HepG2 (cell line): ENCODE data around the gene GABRB1. TPM values are rescaled to one million over a fixed set of nuclear protein-coding genes. Genes with fewer than 3 reads are reported as not detected.

Experiments
- ATAC-seq: fragments of 200-7000 bp; cut with Tn5 transposase; 3 replicates; pipeline ENCODE4 v1.9.1; 2020; ENCODE audit warnings: mild to moderate bottlenecking, moderate library complexity
- BruUV-seq: library from RNA; stranded (reverse); fragments of 400-500 nt; replicated peaks from 2 replicates; lab custom pipeline; 2021; lab: Mats Ljungman, UMichigan
- CTCF ChIA-PET: fragments of 300-600 bp; formaldehyde crosslinking; extraction: SDS; loops from one replicate; lab custom pipeline; 2021; ENCODE audit warnings: low total read pairs, inconsistent platforms, low intra/inter-chr PET ratio; lab: Yijun Ruan, JAX
- POLR2A ChIA-PET: fragments of 350-600 bp; sonication (Branson Sonifier 250); formaldehyde crosslinking; loops from one replicate; lab custom pipeline; 2020; ENCODE audit warnings: antibody characterized with exemption, inconsistent platforms; lab: Yijun Ruan, JAX
- DNase-seq: peaks from one replicate; pipeline ENCODE4 v3.0.0-alpha.2; 2015; ENCODE audit warnings: low spot score
- FAIRE-seq: peaks from 3 replicates; lab custom pipeline; 2011; peaks lifted over from hg19 to GRCh38; lab: Jason Lieb, UNC
- H2AFZ ChIP-seq: one replicate; pipeline ENCODE4 v1.6.1; 2011; ENCODE audit warnings: low read length, inconsistent platforms
- H3K27ac ChIP-seq: fragments of 300-600 bp; 3 replicates; pipeline ENCODE4 v1.8.0; 2011; ENCODE audit warnings: mixed run types, mild to moderate bottlenecking, mixed read lengths, low read length, inconsistent platforms; ENCODE audit not compliant: insufficient read depth; ENCODE audit errors: extremely low read length
- H3K27me3 ChIP-seq, 2 experiments: fragments of 200-600 bp in 1 of 2; 2 replicates in 1 of 2; 3 replicates in 1 of 2; pipeline versions ENCODE4 v1.6.0 to v1.8.0; 2011; ENCODE audit warnings: low read length in 2 of 2, mild to moderate bottlenecking in 2 of 2, moderate library complexity in 2 of 2, inconsistent platforms in 1 of 2; ENCODE audit not compliant: insufficient read depth in 2 of 2, control insufficient read depth in 1 of 2
- H3K36me3 ChIP-seq, 2 experiments: fragments of 200-600 bp in 1 of 2; replicated peaks in 1 of 2; 2 replicates in 1 of 2; 3 replicates in 1 of 2; pipeline versions ENCODE4 v1.5.1 to v1.8.0; 2011; ENCODE audit warnings: low read length in 2 of 2, inconsistent platforms in 1 of 2; ENCODE audit not compliant: insufficient read depth in 2 of 2, control insufficient read depth in 1 of 2
- H3K4me1 ChIP-seq: 2 replicates; pipeline ENCODE4 v1.5.1; 2012; ENCODE audit warnings: low read length, inconsistent platforms; ENCODE audit not compliant: insufficient read depth
- H3K4me2 ChIP-seq: 2 replicates; pipeline ENCODE4 v1.6.0; 2011; ENCODE audit warnings: low read depth, low read length, inconsistent platforms
- H3K4me3 ChIP-seq, 3 experiments: fragments of 200-600 bp in 1 of 3; sonication (generic), shearing (Covaris generic) in 1 of 3; replicated peaks in 1 of 3; 2 replicates each; pipeline ENCODE4 v1.5.1; 2011 to 2016; ENCODE audit warnings: low read length in 3 of 3, inconsistent platforms in 2 of 3, low read depth in 2 of 3, mild to moderate bottlenecking in 2 of 3, control low read depth in 1 of 3, mixed read lengths in 1 of 3; ENCODE audit not compliant: insufficient read depth in 1 of 3
- H3K79me2 ChIP-seq: one replicate; pipeline ENCODE4 v1.6.1; 2011; ENCODE audit warnings: low read length, inconsistent platforms; ENCODE audit not compliant: insufficient read depth
- H3K9ac ChIP-seq: 2 replicates; pipeline ENCODE4 v1.6.0; 2011; ENCODE audit warnings: mild to moderate bottlenecking, low read depth, low read length, inconsistent platforms; ENCODE audit not compliant: insufficient read depth
- H3K9me3 ChIP-seq: 2 replicates; pipeline ENCODE4 v1.5.1; 2012; ENCODE audit warnings: mild to moderate bottlenecking, low read length
- H4K20me1 ChIP-seq: 2 replicates; pipeline ENCODE4 v1.6.0; 2011; ENCODE audit warnings: inconsistent platforms, mild to moderate bottlenecking, low read length, moderate library complexity; ENCODE audit not compliant: insufficient read depth
- AHR ChIP-seq: IDR thresholded peaks from 2 replicates; pipeline ENCODE4 v1.6.1; 2018; ENCODE audit warnings: missing genetic modification reagents, missing compliant biosample characterization
- ATF7-NPFF ChIP-seq: sonication (generic); formaldehyde crosslinking; IDR thresholded peaks from 2 replicates; pipeline ENCODE4 v1.8.1; 2023; ENCODE audit warnings: mild to moderate bottlenecking, low read depth, missing genetic modification reagents, moderate library complexity
- DMTF1 ChIP-seq: sonication (generic); formaldehyde crosslinking; IDR thresholded peaks from 2 replicates; pipeline ENCODE4 v1.4.0; 2020; ENCODE audit warnings: mild to moderate bottlenecking, missing genetic modification reagents
- FOXK1 ChIP-seq: sonication (generic); formaldehyde crosslinking; IDR thresholded peaks from 2 replicates; pipeline ENCODE4 v1.4.0; 2020; ENCODE audit warnings: low read depth, missing genetic modification reagents, borderline replicate concordance
- HBP1 ChIP-seq: IDR thresholded peaks from 2 replicates; pipeline ENCODE4 v1.6.1; 2016; ENCODE audit warnings: low read depth, control low read depth
- ONECUT2 ChIP-seq: sonication (generic); formaldehyde crosslinking; IDR thresholded peaks from 2 replicates; pipeline ENCODE4 v1.4.0; 2020; ENCODE audit warnings: missing genetic modification reagents
- RFX3 ChIP-seq: IDR thresholded peaks from 2 replicates; pipeline ENCODE4 v1.6.1; 2016; ENCODE audit warnings: missing biosample characterization, missing genetic modification reagents
- RNF2 ChIP-seq: fragments of 450-650 bp; conservative IDR thresholded peaks from 2 replicates; pipeline ENCODE4 v1.6.1; 2016; ENCODE audit warnings: low read depth
- SMAD9 ChIP-seq: sonication (generic); formaldehyde crosslinking; IDR thresholded peaks from 2 replicates; pipeline ENCODE4 v1.5.1; 2020; ENCODE audit warnings: mild to moderate bottlenecking, missing genetic modification reagents
- ZBTB14 ChIP-seq: sonication (generic); formaldehyde crosslinking; IDR thresholded peaks from 2 replicates; pipeline ENCODE4 v1.4.0; 2020; ENCODE audit warnings: missing genetic modification reagents
- ZBTB4 ChIP-seq: sonication (generic); formaldehyde crosslinking; IDR thresholded peaks from 2 replicates; pipeline ENCODE4 v1.4.0; 2020; ENCODE audit warnings: missing genetic modification reagents, mild to moderate bottlenecking, borderline replicate concordance
- ZFP36 ChIP-seq: fragments of 150-350 bp; IDR thresholded peaks from 2 replicates; pipeline ENCODE4 v1.6.1; 2018; ENCODE audit warnings: borderline replicate concordance, low read length, low read depth; ENCODE audit not compliant: partially characterized antibody
- ZKSCAN5 ChIP-seq: sonication (generic); formaldehyde crosslinking; IDR thresholded peaks from 2 replicates; pipeline ENCODE4 v1.5.1; 2020; ENCODE audit warnings: mild to moderate bottlenecking, missing genetic modification reagents
- ZMAT5 ChIP-seq: sonication (generic); formaldehyde crosslinking; IDR thresholded peaks from 2 replicates; pipeline ENCODE4 v1.5.0; 2020; ENCODE audit warnings: mild to moderate bottlenecking, low read depth, missing genetic modification reagents, borderline replicate concordance
- ZNF24 ChIP-seq: fragments of 450-650 bp; IDR thresholded peaks from 2 replicates; pipeline ENCODE4 v1.6.1; 2017; ENCODE audit warnings: antibody characterized with exemption, mild to moderate bottlenecking
- ZNF768 ChIP-seq: sonication (generic); formaldehyde crosslinking; IDR thresholded peaks from 2 replicates; pipeline ENCODE4 v1.4.0; 2020; ENCODE audit warnings: missing genetic modification reagents
- WGBS: methylation state at CpG from one replicate; pipeline ENCODE4 v1.1.6; 2017; ENCODE audit warnings: low lambda C conversion rate; 5-methylcytosine and 5-hydroxymethylcytosine counted together
- in situ Hi-C: cut with HindIII; loops from 2 replicates; pipeline ENCODE4 v1.10.0; 2017; ENCODE audit warnings: low pct_unique_long_range_greater_than_20kb; ENCODE audit not compliant: extremely low pct_ligation_motif_present
- intact Hi-C: fragments of 100-400 bp; cut with micrococcal nuclease; formaldehyde crosslinking; loops from one replicate; pipeline ENCODE4 v1.10.0; 2022; ENCODE audit not compliant: unreplicated experiment
- polyA plus RNA-seq, 8 experiments: library from polyadenylated mRNA; depleted of rRNA in 3 of 8; stranded (reverse) in 7 of 8; unstranded in 1 of 8; fragments of >200 nt; fragmentation: Illumina TruSeq in 4 of 8; extraction: Trizol in 4 of 8; gene quantifications; 2 replicates each; pipeline versions ENCODE4 v1.2.1 to v1.2.3, GENCODE V29; 2011 to 2016; ENCODE audit warnings: low read depth in 4 of 8, missing spikeins in 1 of 8, mixed read lengths in 1 of 8; ENCODE audit not compliant: insufficient read depth in 1 of 8
- total RNA-seq, 5 experiments: library from RNA; depleted of rRNA; stranded (reverse); fragments of >200 nt; fragmentation: Illumina TruSeq; extraction: Trizol; gene quantifications; 2 replicates each; pipeline ENCODE4 v1.2.3, GENCODE V29; 2016; ENCODE audit warnings: low read depth in 1 of 5

GABRB1 gene
- total and polyA plus RNA-seq, 2 of the 13 experiments (the other 11 are each of a cell fraction or from before 2014, with no cell fraction given): not detected

- no peak for TF ChIP-seq DMTF1
- TF ChIP-seq ZBTB14: no peak
- TF ChIP-seq SMAD9 (CRISPR knock-in tag): no peak
- no peak for TF ChIP-seq FOXK1 (CRISPR knock-in tag)
- no peak for TF ChIP-seq ZKSCAN5 (CRISPR knock-in tag)
- TF ChIP-seq ZNF24: no peak
- TF ChIP-seq, all 625 proteins: peak for 0
Measured at GRCh38 chr4:47367761-47368160, 336.4 kb downstream of the GABRB1 start (continued).

GRCh38 chr4:47368211-47368610, 336.8 kb downstream of the GABRB1 start:
- Histone ChIP-seq H3K27ac (no peak overlapping the region), H3K4me2 (no peak overlapping the region), H3K9ac (no peak overlapping the region), H3K79me2 (no peaks in the 10 kb centered on the region), H4K20me1 (no peaks in the 10 kb centered on the region), H3K4me1 (no peaks in the 10 kb centered on the region), H3K9me3 (no peaks in the 10 kb centered on the region), H3K27me3 (no peaks in the 10 kb centered on the region), H2AFZ (no peak overlapping the region), H3K36me3 (no peaks in the 10 kb centered on the region), H3K4me3 (no peak overlapping the region)
- FAIRE-seq (no peak), DNase-seq (no peak), ATAC-seq (no peak)
- 0% methylated on average over 1 of the region's 1 CpG for WGBS
- CTCF ChIA-PET: no interaction called here
- intact Hi-C loops (no loop called here), in situ Hi-C loops (no loop called here)
- BruUV-seq: no TSS peak
- POLR2A ChIA-PET: no interaction called here
- no peak for TF ChIP-seq ZMAT5 (CRISPR knock-in tag)
- TF ChIP-seq HBP1: no peak
- no peak for TF ChIP-seq AHR (CRISPR knock-in tag)
- no peak for TF ChIP-seq ZNF768 (CRISPR knock-in tag)
- TF ChIP-seq ONECUT2: no peak
- TF ChIP-seq ZBTB4: no peak
- TF ChIP-seq RFX3 (CRISPR knock-in tag): no peak
- no peak for TF ChIP-seq RNF2
- no peak for TF ChIP-seq ATF7-NPFF
- no peak for TF ChIP-seq ZFP36
